Measurements from ENCODE around the gene MINAR2. TPM values are rescaled to one million over a fixed set of nuclear protein-coding genes. Genes with fewer than 3 reads are reported as not detected.

Gene MINAR2, protein sequence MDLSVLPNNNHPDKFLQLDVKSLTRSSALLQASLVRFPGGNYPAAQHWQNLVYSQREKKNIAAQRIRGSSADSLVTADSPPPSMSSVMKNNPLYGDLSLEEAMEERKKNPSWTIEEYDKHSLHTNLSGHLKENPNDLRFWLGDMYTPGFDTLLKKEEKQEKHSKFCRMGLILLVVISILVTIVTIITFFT
- total RNA-seq (2011; cell fraction: chromatin; rRNA removed; ENCODE audit: low replicate concordance) = not detected in 2 replicates
- total RNA-seq (2011; cell fraction: nucleolus; rRNA removed) = not detected in 2 replicates
- total RNA-seq (2011; cell fraction: nucleoplasm; rRNA removed) = not detected in 2 replicates
- total RNA-seq (2014; rRNA removed) = not detected in 2 replicates
- not detected in 2 replicates for total RNA-seq (2014; rRNA removed; fragmentation: Illumina TruSeq; extraction: Trizol)
- not detected in 2 replicates for total RNA-seq (2015; rRNA removed; fragmentation: Illumina TruSeq; extraction: Trizol)
- total RNA-seq (2021) = not detected in 2 replicates
- not detected in 2 replicates for polyA plus RNA-seq (2011; rRNA removed)
- not detected in 2 replicates for polyA plus RNA-seq (2011; cell fraction: cytosol; rRNA removed)
- not detected in 2 replicates for polyA plus RNA-seq (2011; cell fraction: nucleus; rRNA removed)
- polyA plus RNA-seq (2012) = not detected in 2 replicates
- not detected in 2 replicates for polyA plus RNA-seq (2014; fragmentation: Illumina TruSeq; extraction: Trizol)
- polyA plus RNA-seq (2014; fragmentation: Nextera tagmentation; extraction: Ambion mirVana) = not detected
- not detected in 2 replicates for polyA plus RNA-seq (2014; rRNA removed)
- not detected in 2 replicates for polyA minus RNA-seq (2011; rRNA and poly(A)+ RNA removed)
- not detected in 2 replicates for polyA minus RNA-seq (2011; cell fraction: cytosol; rRNA and poly(A)+ RNA removed)
- not detected in 2 replicates for polyA minus RNA-seq (2011; cell fraction: nucleus; rRNA and poly(A)+ RNA removed)
- not detected for Bru-seq, nascent RNA
- not detected for BruChase-seq, experiment 1, labeled RNA remaining after a 2-hour chase
- not detected for BruChase-seq, experiment 2, labeled RNA remaining after a 6-hour chase
- long read RNA-seq, experiment 1 = 0 reads
- long read RNA-seq, experiment 2 = 0 reads
- long read RNA-seq, experiment 3 = 0 reads

DNA sequence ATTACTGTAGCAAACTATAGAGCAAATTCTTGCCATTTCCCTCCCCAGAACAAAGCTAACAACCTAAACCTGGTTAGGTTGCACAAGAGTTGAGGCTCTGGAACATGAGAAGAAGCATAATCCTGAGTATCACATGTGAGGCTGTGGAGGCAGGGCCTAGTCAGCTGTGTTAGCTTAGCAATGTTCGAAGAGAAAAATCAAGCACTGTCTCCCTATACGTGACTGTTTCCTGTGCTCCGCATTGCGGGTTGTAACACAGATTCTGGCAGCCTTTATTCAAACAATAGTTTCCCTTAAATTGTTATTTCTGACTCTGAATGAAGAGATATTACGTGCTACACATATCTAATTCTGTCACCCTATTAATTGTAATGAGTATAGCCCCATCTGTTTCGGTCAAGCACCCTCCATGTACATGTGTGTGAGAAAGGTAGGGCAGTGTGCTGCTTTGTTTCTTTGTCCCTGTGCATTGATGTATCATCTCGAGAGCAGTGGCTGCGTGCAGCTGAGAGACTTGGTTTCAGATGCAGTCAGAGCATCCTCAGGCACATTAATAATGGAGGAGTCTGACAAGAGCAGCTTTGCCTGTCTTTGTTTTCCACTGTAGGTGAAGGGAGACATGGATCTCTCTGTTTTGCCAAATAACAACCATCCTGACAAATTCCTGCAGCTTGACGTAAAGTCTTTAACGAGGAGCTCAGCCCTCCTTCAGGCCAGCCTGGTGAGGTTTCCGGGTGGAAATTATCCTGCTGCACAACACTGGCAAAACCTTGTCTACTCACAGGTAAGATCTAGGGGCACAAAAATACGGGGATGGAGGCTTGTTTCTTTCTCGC, at the start of gene MINAR2:
TSS of gene MINAR2 (plus strand) at position 523 of the 836 bp plus-strand sequence. CDS start at position 620, 97 bp downstream.
- H3K27me3 ChIP-seq (ENCODE audit: control insufficient read depth in 2 of 2, insufficient read depth in 2 of 2, low read length in 2 of 2) = no peaks in the 10 kb centered on the region
- POLR2A ChIA-PET = no interaction called here
- no peaks in the 10 kb centered on the region for H3K79me2 ChIP-seq (ENCODE audit: control insufficient read depth, insufficient read depth, low read length)
- CTCF ChIA-PET (ENCODE audit: low intra/inter-chr PET ratio) = no interaction called here
- BruUV-seq (replicated peaks) = no TSS peak
- H3K4me1 ChIP-seq (replicated peaks in 1 of 2; ENCODE audit: control insufficient read depth in 2 of 2, insufficient read depth in 2 of 2, low read length in 2 of 2) = no peaks in the 10 kb centered on the region
- no peak within 1 kb of the TSS for H3K27ac ChIP-seq (ENCODE audit: extremely low read depth, low read depth, low read length)
- TF ChIP-seq CHD2 (IDR thresholded peaks at IDR 0.05; ENCODE audit: low read depth, low read length) (no peak), GTF2F1 (IDR thresholded peaks at IDR 0.05; ENCODE audit: low read depth, low read length) (no peak)
- TF ChIP-seq, protein P1, sequence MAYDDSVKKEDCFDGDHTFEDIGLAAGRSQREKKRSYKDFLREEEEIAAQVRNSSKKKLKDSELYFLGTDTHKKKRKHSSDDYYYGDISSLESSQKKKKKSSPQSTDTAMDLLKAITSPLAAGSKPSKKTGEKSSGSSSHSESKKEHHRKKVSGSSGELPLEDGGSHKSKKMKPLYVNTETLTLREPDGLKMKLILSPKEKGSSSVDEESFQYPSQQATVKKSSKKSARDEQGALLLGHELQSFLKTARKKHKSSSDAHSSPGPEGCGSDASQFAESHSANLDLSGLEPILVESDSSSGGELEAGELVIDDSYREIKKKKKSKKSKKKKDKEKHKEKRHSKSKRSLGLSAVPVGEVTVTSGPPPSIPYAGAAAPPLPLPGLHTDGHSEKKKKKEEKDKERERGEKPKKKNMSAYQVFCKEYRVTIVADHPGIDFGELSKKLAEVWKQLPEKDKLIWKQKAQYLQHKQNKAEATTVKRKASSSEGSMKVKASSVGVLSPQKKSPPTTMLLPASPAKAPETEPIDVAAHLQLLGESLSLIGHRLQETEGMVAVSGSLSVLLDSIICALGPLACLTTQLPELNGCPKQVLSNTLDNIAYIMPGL (CRISPR knock-in tag; IDR thresholded peaks at IDR 0.05) = no peak
- TF ChIP-seq, protein P2, sequence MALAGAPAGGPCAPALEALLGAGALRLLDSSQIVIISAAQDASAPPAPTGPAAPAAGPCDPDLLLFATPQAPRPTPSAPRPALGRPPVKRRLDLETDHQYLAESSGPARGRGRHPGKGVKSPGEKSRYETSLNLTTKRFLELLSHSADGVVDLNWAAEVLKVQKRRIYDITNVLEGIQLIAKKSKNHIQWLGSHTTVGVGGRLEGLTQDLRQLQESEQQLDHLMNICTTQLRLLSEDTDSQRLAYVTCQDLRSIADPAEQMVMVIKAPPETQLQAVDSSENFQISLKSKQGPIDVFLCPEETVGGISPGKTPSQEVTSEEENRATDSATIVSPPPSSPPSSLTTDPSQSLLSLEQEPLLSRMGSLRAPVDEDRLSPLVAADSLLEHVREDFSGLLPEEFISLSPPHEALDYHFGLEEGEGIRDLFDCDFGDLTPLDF (CRISPR knock-in tag; IDR thresholded peaks at IDR 0.05) = no peak
- no peak within 1 kb of the TSS for H3K9ac ChIP-seq (ENCODE audit: insufficient read depth in 1 of 2, low read depth in 2 of 2, low read length in 2 of 2)
- no peak within 1 kb of the TSS for H2AFZ ChIP-seq (ENCODE audit: low read depth, low read length)
- 2% methylated on average over 13 of the region's 13 CpGs for WGBS (ENCODE audit: insufficient coverage, low coverage, missing lambda C conversion rate)
- intact Hi-C loops (cut with micrococcal nuclease) (no loop called here), in situ Hi-C loops (cut with MboI) (no loop called here)
- H3K36me3 ChIP-seq (ENCODE audit: control insufficient read depth, insufficient read depth, low read length) = no peaks in the 10 kb centered on the region
- no peaks in the 10 kb centered on the region for H3K9me1 ChIP-seq (ENCODE audit: control insufficient read depth, insufficient read depth, low read length)
- no peak for FAIRE-seq
- no peak within 1 kb of the TSS for H3K4me2 ChIP-seq (ENCODE audit: insufficient read depth, low read length)
- no peaks in the 10 kb centered on the region for H3K9me3 ChIP-seq (replicated peaks; ENCODE audit: control insufficient read depth, insufficient read depth, low read depth, low read length)
- no peak within 1 kb of the TSS for H3K4me3 ChIP-seq
- H4K20me1 ChIP-seq (replicated peaks; ENCODE audit: control insufficient read depth, insufficient read depth, low read length) = no peaks in the 10 kb centered on the region
- no peak for DNase-seq (ENCODE audit: extremely low read depth in 1 of 4, low spot score in 3 of 4)
- no peak for ATAC-seq
